Fibroblast of lung (primary cell): Measurements from ENCODE around the gene NR2E3.

Experiments used
- CTCF ChIP-seq, 2 donors: IDR thresholded peaks in 1 of 2; conservative IDR thresholded peaks in 1 of 2; 1 replicate in 1 of 2; 2 replicates in 1 of 2; pipeline ENCODE4 v1.5.1; 2011 to 2012; ENCODE audit warnings: low read length in 2 of 2, control low read depth in 1 of 2, inconsistent platforms in 1 of 2, low read depth in 1 of 2, mild to moderate bottlenecking in 1 of 2
- EZH2 ChIP-seq: IDR thresholded peaks from 2 replicates; pipeline ENCODE4 v1.5.1; 2012; ENCODE audit warnings: low read length, control low read depth, mild to moderate bottlenecking; ENCODE audit errors: missing control alignments

- TF ChIP-seq CTCF (conservative IDR thresholded peaks at IDR 0.05 in 1 of 2, IDR thresholded peaks at IDR 0.05 in 1 of 2; ENCODE audit: low read depth in 1 of 2, low read length in 2 of 2) (no peak), EZH2 (no peak)
Measured at GRCh38 chr15:71792521-71792920, 17.8 kb upstream of the NR2E3 start.
